Stimulated activated CD4-positive, alpha-beta T cell treated with anti-CD3 and anti-CD28 coated beads, Interleukin-1b, Interleukin-23, amount 100 ng/mL, for 24 hours (primary cell): Measurements from ENCODE around the gene FETUB.
"Not testable (repeated sequence)": the region's sequence is repeated elsewhere in the genome, so short reads cannot be mapped to it uniquely, and the experiment has no call there.

Source experiments
- DNase-seq, 4 experiments: peaks; one replicate each; pipeline ENCODE4 v3.0.0-alpha.2; 2020; ENCODE audit warnings: low read depth in 4 of 4, low spot score in 1 of 4

The FETUB gene

GRCh38 chr3:186613637-186614265 lies 26.4 kb upstream of the FETUB start:
- DNase-seq: no peak

- DNase-seq: no peak
These were observed 26.0 kb upstream of the FETUB start for GRCh38 chr3:186614266-186614596.

GRCh38 chr3:186614597-186615483 lies 25.4 kb upstream of the FETUB start:
- DNase-seq: peak; percentile 56 to 70 (median 60)

GRCh38 chr3:186616299-186616617 lies 23.9 kb upstream of the FETUB start:
- no peak for DNase-seq

- peak; percentile 73 to 78 (median 77) for DNase-seq
These were observed 22.9 kb upstream of the FETUB start for GRCh38 chr3:186617036-186617946.

GRCh38 chr3:186618318-186618938 lies 21.8 kb upstream of the FETUB start:
- no peak for DNase-seq

- DNase-seq: no peak
These were observed 20.4 kb upstream of the FETUB start for GRCh38 chr3:186619787-186620212.

- no peak for DNase-seq
These were observed 19.7 kb upstream of the FETUB start for GRCh38 chr3:186620213-186621092.

GRCh38 chr3:186621894-186622650 lies 18.1 kb upstream of the FETUB start:
- DNase-seq: no peak

GRCh38 chr3:186622651-186623310 lies 17.4 kb upstream of the FETUB start:
- no peak for DNase-seq

GRCh38 chr3:186624598-186624997 lies 15.6 kb upstream of the FETUB start:
- no peak for DNase-seq

GRCh38 chr3:186625600-186626042 lies 14.6 kb upstream of the FETUB start:
- DNase-seq: no peak

GRCh38 chr3:186626254-186626847 lies 13.8 kb upstream of the FETUB start:
- DNase-seq: no peak

- DNase-seq: no peak
These were observed 12.3 kb upstream of the FETUB start for GRCh38 chr3:186627852-186628414.

GRCh38 chr3:186628756-186629155 lies 11.4 kb upstream of the FETUB start:
- DNase-seq: no peak

- DNase-seq: no peak
These were observed 9.1 kb upstream of the FETUB start for GRCh38 chr3:186630950-186631641.

- no peak for DNase-seq
These were observed 6.7 kb upstream of the FETUB start for GRCh38 chr3:186633481-186633880.

GRCh38 chr3:186634207-186634606 lies 6.0 kb upstream of the FETUB start:
- DNase-seq: not testable (repeated sequence)
